ENCODE measurements around the gene CPLANE1. TPM values are rescaled to one million over a fixed set of nuclear protein-coding genes. Genes with fewer than 3 reads are reported as not detected.
"Not testable (repeated sequence)": the region's sequence is repeated elsewhere in the genome, so short reads cannot be mapped to it uniquely, and the experiment has no call there.

The CPLANE1 gene
- total RNA-seq, 4 donors from 2014 or later = 14.0 to 65.2 (median 21.3) TPM

- no peak overlapping the region for H3K4me3 ChIP-seq
- no peaks in the 10 kb centered on the region for H3K27me3 ChIP-seq
- no peaks in the 10 kb centered on the region for H3K4me1 ChIP-seq
- TF ChIP-seq POLR2A (IDR thresholded peaks at IDR 0.05) (no peak), CTCF (IDR thresholded peaks at IDR 0.05) (no peak)
- H3K9me3 ChIP-seq = peaks cover 0 to 9% (median 4%) of the 10 kb centered on the region in 4 donors
- DNase-seq = no peak
- no peak overlapping the region for H3K27ac ChIP-seq
- H3K36me3 ChIP-seq = peaks cover 0 to 26% (median 0%) of the 10 kb centered on the region in 3 donors
Observed at GRCh38 chr5:37136694-37137093, 112.5 kb downstream of the CPLANE1 start.

GRCh38 chr5:37135312-37135711, 113.9 kb downstream of the CPLANE1 start:
- H3K27me3 ChIP-seq, H3K4me3 ChIP-seq, DNase-seq, H3K9me3 ChIP-seq, H3K27ac ChIP-seq, H3K4me1 ChIP-seq: not testable (repeated sequence)
- H3K36me3 ChIP-seq = peaks cover 0 to 25% (median 0%) of the 10 kb centered on the region in 3 donors

GRCh38 chr5:37133939-37134338, 115.2 kb downstream of the CPLANE1 start:
- H3K9me3 ChIP-seq = peaks cover 0 to 9% (median 4%) of the 10 kb centered on the region in 4 donors
- no peak for TF ChIP-seq CTCF (IDR thresholded peaks at IDR 0.05)
- no peak for TF ChIP-seq POLR2A (IDR thresholded peaks at IDR 0.05)

GRCh38 chr5:37132646-37133045, 116.5 kb downstream of the CPLANE1 start:
- Histone ChIP-seq H3K4me1 (no peaks in the 10 kb centered on the region), H3K4me3 (no peak overlapping the region), H3K9me3 (peaks cover 0 to 9% (median 4%) of the 10 kb centered on the region in 4 donors), H3K36me3 (peaks cover 0 to 20% (median 0%) of the 10 kb centered on the region in 3 donors), H3K27me3 (no peaks in the 10 kb centered on the region), H3K27ac (no peak overlapping the region)
- no peak for DNase-seq
- TF ChIP-seq POLR2A (IDR thresholded peaks at IDR 0.05) = no peak
- TF ChIP-seq CTCF (IDR thresholded peaks at IDR 0.05) = no peak

More at GRCh38 chr5:37133939-37134338, 115.2 kb downstream of the CPLANE1 start:
- H3K27me3 ChIP-seq = no peaks in the 10 kb centered on the region
- H3K36me3 ChIP-seq = peaks cover 0 to 25% (median 0%) of the 10 kb centered on the region in 3 donors
- no peak for DNase-seq
- no peak overlapping the region for H3K27ac ChIP-seq
- H3K4me3 ChIP-seq = no peak overlapping the region
- no peaks in the 10 kb centered on the region for H3K4me1 ChIP-seq

- Histone ChIP-seq H3K4me3 (no peak overlapping the region), H3K36me3 (peaks cover 0 to 18% (median 0%) of the 10 kb centered on the region in 3 donors), H3K4me1 (no peaks in the 10 kb centered on the region), H3K27ac (no peak overlapping the region), H3K9me3 (no peaks in the 10 kb centered on the region), H3K27me3 (no peaks in the 10 kb centered on the region)
- no peak for TF ChIP-seq CTCF (IDR thresholded peaks at IDR 0.05)
- no peak for TF ChIP-seq POLR2A (IDR thresholded peaks at IDR 0.05)
- no peak for DNase-seq
Observed at GRCh38 chr5:37121465-37121864, 127.7 kb downstream of the CPLANE1 start.

- TF ChIP-seq CTCF (IDR thresholded peaks at IDR 0.05) (no peak), POLR2A (IDR thresholded peaks at IDR 0.05) (no peak)
- Histone ChIP-seq H3K4me1 (no peaks in the 10 kb centered on the region), H3K27ac (no peak overlapping the region), H3K4me3 (no peak overlapping the region), H3K36me3 (peaks cover 0 to 18% (median 0%) of the 10 kb centered on the region in 3 donors), H3K27me3 (no peaks in the 10 kb centered on the region), H3K9me3 (no peaks in the 10 kb centered on the region)
- DNase-seq = no peak
Observed at GRCh38 chr5:37121027-37121426, 128.1 kb downstream of the CPLANE1 start.
